B cell (primary cell): ENCODE data around the gene POLD4. TPM values are rescaled to one million over a fixed set of nuclear protein-coding genes. Genes with fewer than 3 reads are reported as not detected.
A peak's percentile ranks its signal among the peaks of the same experiment; 100 is the strongest.

Experiments used
- ATAC-seq: fragments of 200-7000 bp; cut with Tn5 transposase; one replicate; pipeline ENCODE4 v1.10.0; 2021; ENCODE audit warnings: low read depth, mild to moderate bottlenecking, moderate number of reproducible peaks, moderate library complexity
- CTCF ChIA-PET: fragments of 350-600 bp; sonication (Branson Sonifier 250); formaldehyde crosslinking; loops from one replicate; lab custom pipeline; 2021; ENCODE audit warnings: antibody characterized with exemption, inconsistent platforms; lab: Charles Lee
- POLR2A ChIA-PET: fragments of 350-600 bp; sonication (Branson Sonifier 250); formaldehyde crosslinking; loops from one replicate; lab custom pipeline; 2021; ENCODE audit warnings: antibody characterized with exemption; lab: Charles Lee
- DNase-seq: peaks from one replicate; pipeline ENCODE4 v3.0.0; 2013
- H2AFZ ChIP-seq: 2 replicates; pipeline ENCODE4 v1.6.1; 2012; ENCODE audit warnings: mild to moderate bottlenecking, low read depth, low read length; ENCODE audit not compliant: insufficient read depth, poor library complexity, severe bottlenecking
- H3K27ac ChIP-seq, 2 donors: 1 replicate in 1 of 2; 2 replicates in 1 of 2; pipeline ENCODE4 v1.5.1; 2012 to 2013; ENCODE audit warnings: low read length in 2 of 2, mild to moderate bottlenecking in 2 of 2, moderate library complexity in 1 of 2
- H3K27me3 ChIP-seq, 4 experiments: fragments of 200-600 bp in 1 of 4; sonication (generic) in 1 of 4; replicated peaks in 1 of 4; 1 replicate in 2 of 4; 2 replicates in 2 of 4; pipeline versions ENCODE4 v1.6.1 to v1.7.0; 2013 to 2016; ENCODE audit warnings: low read length in 3 of 4, mild to moderate bottlenecking in 2 of 4, mixed read lengths in 1 of 4, moderate library complexity in 1 of 4; ENCODE audit not compliant: insufficient read depth in 4 of 4, control insufficient read depth in 3 of 4; ENCODE audit errors: control extremely low read depth in 1 of 4
- H3K36me3 ChIP-seq, 2 experiments: replicated peaks in 1 of 2; 1 replicate in 1 of 2; 2 replicates in 1 of 2; pipeline versions ENCODE4 v1.6.1 to v1.7.1; 2013; ENCODE audit warnings: low read length in 1 of 2; ENCODE audit not compliant: insufficient read depth in 2 of 2, control insufficient read depth in 1 of 2; ENCODE audit errors: control extremely low read depth in 1 of 2, extremely low read depth in 1 of 2
- H3K4me1 ChIP-seq, 2 donors: fragments of 200-600 bp in 1 of 2; sonication (generic) in 1 of 2; 1 replicate in 1 of 2; 2 replicates in 1 of 2; pipeline versions ENCODE4 v1.5.1 to v1.6.1; 2013 to 2017; ENCODE audit warnings: low read length in 2 of 2; ENCODE audit not compliant: control insufficient read depth in 2 of 2, insufficient read depth in 2 of 2
- H3K4me2 ChIP-seq: replicated peaks from 2 replicates; pipeline ENCODE3; 2012; ENCODE audit warnings: mild to moderate bottlenecking, low read depth, low read length; ENCODE audit not compliant: poor library complexity, severe bottlenecking
- H3K4me3 ChIP-seq, 5 experiments: fragments of 200-600 bp in 1 of 5; sonication (generic) in 1 of 5; 1 replicate in 3 of 5; 2 replicates in 2 of 5; pipeline versions ENCODE4 v1.5.1 to v1.7.0; 2011 to 2016; ENCODE audit warnings: low read length in 4 of 5, mild to moderate bottlenecking in 4 of 5, low read depth in 2 of 5, control low read depth in 1 of 5, moderate library complexity in 1 of 5; ENCODE audit not compliant: insufficient read depth in 1 of 5; ENCODE audit errors: control extremely low read depth in 1 of 5, extremely low read depth in 1 of 5
- H3K79me2 ChIP-seq: fragments of 200-600 bp; sonication (generic); one replicate; pipeline ENCODE4 v1.6.0; 2016; ENCODE audit warnings: low read length; ENCODE audit not compliant: control insufficient read depth, insufficient read depth
- H3K9ac ChIP-seq: fragments of 200-600 bp; sonication (generic); 2 replicates; pipeline ENCODE4 v1.6.1; 2017; ENCODE audit warnings: mild to moderate bottlenecking, low read length, moderate library complexity
- H3K9me3 ChIP-seq, 3 donors: one replicate each; pipeline versions ENCODE4 v1.6.1 to v1.7.1; 2013; ENCODE audit warnings: low read length in 2 of 3; ENCODE audit not compliant: control insufficient read depth in 2 of 3, insufficient read depth in 1 of 3; ENCODE audit errors: control extremely low read depth in 1 of 3
- H4K20me1 ChIP-seq: 2 replicates; pipeline ENCODE4 v1.6.0; 2012; ENCODE audit warnings: mild to moderate bottlenecking, low read length; ENCODE audit not compliant: insufficient read depth, control insufficient read depth, poor library complexity, severe bottlenecking
- H3K27ac Mint-ChIP-seq: one replicate; pipeline ENCODE4 v1.8.0; 2021; ENCODE audit warnings: mixed read lengths
- H3K27me3 Mint-ChIP-seq: one replicate; pipeline ENCODE4 v1.8.0; 2021; ENCODE audit warnings: mixed read lengths
- H3K4me1 Mint-ChIP-seq: one replicate; pipeline ENCODE4 v1.8.0; 2021; ENCODE audit warnings: mixed read lengths
- H3K4me3 Mint-ChIP-seq: one replicate; pipeline ENCODE4 v1.8.0; 2021; ENCODE audit warnings: mixed read lengths
- H3K9me3 Mint-ChIP-seq: one replicate; pipeline ENCODE4 v1.8.0; 2022; ENCODE audit warnings: mixed read lengths; ENCODE audit not compliant: insufficient read depth
- CTCF ChIP-seq: fragments of 200-600 bp; IDR thresholded peaks from one replicate; pipeline ENCODE4 v1.8.0; 2022; ENCODE audit warnings: antibody characterized with exemption, mild to moderate bottlenecking
- EZH2 ChIP-seq: IDR thresholded peaks from 2 replicates; pipeline ENCODE4 v1.6.1; 2012; ENCODE audit warnings: borderline replicate concordance, low read depth, mild to moderate bottlenecking, moderate library complexity, low read length; ENCODE audit not compliant: insufficient read depth, poor library complexity, severe bottlenecking
- WGBS: methylation state at CpG from one replicate; pipeline ENCODE4 v1.1.5; 2013; ENCODE audit warnings: missing lambda C conversion rate; ENCODE audit not compliant: insufficient coverage; 5-methylcytosine and 5-hydroxymethylcytosine counted together
- intact Hi-C: fragments of 100-400 bp; cut with micrococcal nuclease; formaldehyde crosslinking; loops from one replicate; pipeline ENCODE4 v1.10.0; 2022
- polyA plus RNA-seq: library from polyadenylated mRNA; depleted of rRNA; stranded (reverse); fragments of >200 nt; gene quantifications from 2 replicates; pipeline ENCODE4 v1.2.3, GENCODE V29; 2012
- total RNA-seq, 2 donors: library from RNA; stranded (reverse); fragments of 120-200 nt in 1 of 2; gene quantifications; 1 replicate in 1 of 2; 2 replicates in 1 of 2; pipeline versions ENCODE4 v1.2.3 to v1.2.4, GENCODE V29; 2013 to 2022

Gene POLD4
- total and polyA plus RNA-seq, 2 donors (not counting 1 experiment from before 2014, with no cell fraction given): 210 to 559 TPM

- ChIA-PET CTCF (interaction anchor here (0.7 to 39.5 kb wide), 27 partner anchors 10 to 310 kb away, joined by 3 to 2379 read pairs (median 5); partner anchors contain the start of genes ANKRD13D, CLCF1, GRK2 and PITPNM1), POLR2A (interaction anchor here (0.6 to 2.7 kb wide), 12 partner anchors 8 to 112 kb away, joined by 3 to 16 read pairs (median 5); partner anchors contain the start of genes ANKRD13D, CLCF1 and POLD4)
- H3K27me3 Mint-ChIP-seq: no peaks in the 10 kb centered on the region
- H3K4me1 Mint-ChIP-seq: peaks cover 65% of the 10 kb centered on the region
- intact Hi-C loops: loop anchor here (1.0 to 10.0 kb wide), 2 partner anchors 8 to 231 kb away; partner anchors contain the start of genes KDM2A and POLD4
- Histone ChIP-seq H3K4me1 (peaks cover 59 to 72% of the 10 kb centered on the region in 2 donors), H4K20me1 (no peaks in the 10 kb centered on the region), H3K79me2 (peaks cover 36% of the 10 kb centered on the region), H3K27ac (peak overlapping the region; percentile 61 to 84), H3K4me2 (peak overlapping the region; percentile 51), H3K4me3 (no peak overlapping the region), H2AFZ (peak overlapping the region; percentile 24), H3K27me3 (no peaks in the 10 kb centered on the region), H3K9me3 (peaks cover 0 to 4% (median 0%) of the 10 kb centered on the region in 3 donors), H3K9ac (no peak overlapping the region), H3K36me3 (no peaks in the 10 kb centered on the region)
- ATAC-seq (peak; percentile 49), DNase-seq (peak; percentile 59)
- TF ChIP-seq EZH2 (no peak), CTCF (no peak)
- peak overlapping the region; percentile 88 for H3K27ac Mint-ChIP-seq
- H3K9me3 Mint-ChIP-seq: no peaks in the 10 kb centered on the region
- 51% methylated on average over 5 of the region's 8 CpGs for WGBS
- H3K4me3 Mint-ChIP-seq: peak overlapping the region; percentile 77
These were observed 8.0 kb downstream of the POLD4 start for GRCh38 chr11:67345247-67345919.
